ENCODE measurements around the gene ITPR2. TPM values are rescaled to one million over a fixed set of nuclear protein-coding genes. Genes with fewer than 3 reads are reported as not detected.
A peak's percentile ranks its signal among the peaks of the same experiment; 100 is the strongest.

ITPR2 gene
- total and polyA plus RNA-seq, 2 of the 13 experiments (the other 11 are each of a cell fraction or from before 2014, with no cell fraction given): 31.9 to 81.9 TPM

DNA sequence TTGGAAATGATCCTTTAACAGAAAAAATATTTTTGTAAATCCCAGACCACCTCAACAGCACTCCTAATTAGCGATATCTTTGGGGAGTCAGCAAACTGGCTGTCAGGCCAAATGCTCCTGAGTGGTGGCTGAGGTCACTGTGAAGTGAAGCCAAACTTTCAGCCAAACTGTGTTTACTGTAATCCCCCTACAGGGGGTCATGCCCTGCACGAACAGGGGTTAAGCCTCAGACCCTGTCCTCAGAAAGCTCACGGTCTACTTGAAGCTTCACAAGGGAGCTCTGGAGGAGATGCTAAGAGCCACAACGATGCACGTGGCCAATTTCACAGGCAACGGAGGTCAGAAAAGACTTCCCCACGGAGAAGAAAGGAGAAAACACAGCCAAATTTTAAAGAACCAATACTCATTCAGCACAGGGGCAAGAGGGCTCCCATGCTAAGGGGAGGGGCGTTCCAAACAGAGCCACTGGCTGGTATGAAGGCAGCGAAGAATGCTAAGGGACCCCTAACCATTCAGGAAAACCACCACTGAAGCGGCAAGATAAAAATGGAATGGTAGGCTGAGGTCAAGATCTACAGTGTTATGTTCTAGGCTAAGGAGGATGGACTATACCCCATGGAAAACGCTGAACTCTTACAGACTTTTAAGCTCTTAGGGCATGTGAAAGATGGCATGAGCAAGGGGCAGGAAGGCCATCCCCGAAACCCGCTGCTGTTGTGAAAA is 105.4 kb downstream of the ITPR2 start:
- intact Hi-C loops (cut with micrococcal nuclease; ENCODE audit: unreplicated experiment) (no loop called here), in situ Hi-C loops (cut with HindIII; ENCODE audit: extremely low pct_ligation_motif_present, low pct_unique_long_range_greater_than_20kb) (no loop called here)
- ChIA-PET POLR2A (interaction anchor here (1.2 kb wide), 1 partner anchor 41 kb away, joined by 4 read pairs; no protein-coding TSS in a partner anchor), CTCF (ENCODE audit: low intra/inter-chr PET ratio, low total read pairs) (no interaction called here)
- Histone ChIP-seq H3K4me2 (ENCODE audit: low read depth, low read length) (no peak overlapping the region), H3K79me2 (ENCODE audit: insufficient read depth, low read length) (peaks cover 70% of the 10 kb centered on the region), H3K9ac (ENCODE audit: insufficient read depth, low read depth, low read length) (no peak overlapping the region), H3K27me3 (ENCODE audit: control insufficient read depth in 1 of 2, insufficient read depth in 2 of 2, low read length in 2 of 2) (no peaks in the 10 kb centered on the region), H3K4me1 (ENCODE audit: insufficient read depth, low read length) (peaks cover 76% of the 10 kb centered on the region), H3K4me3 (replicated peaks in 1 of 3; ENCODE audit: insufficient read depth in 1 of 3, low read depth in 2 of 3, low read length in 3 of 3) (no peak overlapping the region), H3K36me3 (replicated peaks in 1 of 2; ENCODE audit: control insufficient read depth in 1 of 2, insufficient read depth in 2 of 2, low read length in 2 of 2) (peaks cover 0 to 29% of the 10 kb centered on the region in 2 experiments), H4K20me1 (ENCODE audit: insufficient read depth, low read length) (no peaks in the 10 kb centered on the region), H3K9me3 (ENCODE audit: low read length) (no peaks in the 10 kb centered on the region), H3K27ac (ENCODE audit: extremely low read length, insufficient read depth, low read length) (peak overlapping the region; percentile 28), H2AFZ (ENCODE audit: low read length) (no peak overlapping the region)
- FAIRE-seq (no peak), DNase-seq (ENCODE audit: low spot score) (no peak), ATAC-seq (peak; percentile 41)
- no TSS peak for BruUV-seq (replicated peaks)
- TF ChIP-seq SRSF4 (IDR thresholded peaks at IDR 0.05; ENCODE audit: low read depth, low read length, poor library complexity, severe bottlenecking) (no peak), ZNF430 (CRISPR knock-in tag; IDR thresholded peaks at IDR 0.05) (no peak), POLR2G (IDR thresholded peaks at IDR 0.05; ENCODE audit: low read depth, low read length) (0 out of 2 replicates have a peak, but pooled peaks have one; percentile 26), RBM22 (optimal IDR thresholded peaks at IDR 0.05; ENCODE audit: low read length) (peak; percentile 83)
- 97% methylated on average over 13 of the region's 13 CpGs for WGBS (ENCODE audit: low lambda C conversion rate)

DNA sequence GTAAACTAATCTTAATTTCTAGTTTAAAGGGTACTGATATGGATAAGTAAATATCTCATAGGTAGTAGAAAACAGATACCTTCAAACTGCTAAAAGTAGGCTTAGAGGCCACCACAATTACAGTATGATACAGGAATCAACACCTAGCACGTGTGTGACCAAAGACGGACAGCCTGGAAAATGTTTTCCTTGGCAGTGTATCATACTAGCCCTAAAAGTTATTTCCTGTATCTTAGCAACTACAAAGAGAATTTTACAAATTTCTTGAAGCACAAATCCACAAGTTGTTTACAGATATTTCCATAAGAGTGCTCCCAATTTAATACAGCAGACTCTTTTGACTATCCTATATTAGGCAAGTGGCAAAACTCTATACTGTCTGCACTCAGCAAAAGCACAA is 106.0 kb downstream of the ITPR2 start:
- H3K4me3 ChIP-seq (replicated peaks in 1 of 3; ENCODE audit: insufficient read depth in 1 of 3, low read depth in 2 of 3, low read length in 3 of 3): no peak overlapping the region
- POLR2A ChIA-PET: no interaction called here
- H2AFZ ChIP-seq (ENCODE audit: low read length): no peak overlapping the region
- DNase-seq (ENCODE audit: low spot score): no peak
- no peaks in the 10 kb centered on the region for H4K20me1 ChIP-seq (ENCODE audit: insufficient read depth, low read length)
- H3K27ac ChIP-seq (ENCODE audit: extremely low read length, insufficient read depth, low read length): peak overlapping the region; percentile 28
- H3K9ac ChIP-seq (ENCODE audit: insufficient read depth, low read depth, low read length): no peak overlapping the region
- H3K4me2 ChIP-seq (ENCODE audit: low read depth, low read length): no peak overlapping the region
- intact Hi-C loops (cut with micrococcal nuclease; ENCODE audit: unreplicated experiment) (no loop called here), in situ Hi-C loops (cut with HindIII; ENCODE audit: extremely low pct_ligation_motif_present, low pct_unique_long_range_greater_than_20kb) (no loop called here)
- CTCF ChIA-PET (ENCODE audit: low intra/inter-chr PET ratio, low total read pairs): no interaction called here
- WGBS (ENCODE audit: low lambda C conversion rate): 100% methylated on average over 2 of the region's 2 CpGs
- BruUV-seq (replicated peaks): no TSS peak
- no peaks in the 10 kb centered on the region for H3K27me3 ChIP-seq (ENCODE audit: control insufficient read depth in 1 of 2, insufficient read depth in 2 of 2, low read length in 2 of 2)
- peaks cover 69% of the 10 kb centered on the region for H3K4me1 ChIP-seq (ENCODE audit: insufficient read depth, low read length)
- FAIRE-seq: no peak
- TF ChIP-seq ZNF367 (CRISPR knock-in tag; IDR thresholded peaks at IDR 0.05; ENCODE audit: borderline replicate concordance): no peak
- no peak for TF ChIP-seq MIER2 (CRISPR knock-in tag; IDR thresholded peaks at IDR 0.05)
- no peak for TF ChIP-seq ZNF30 (CRISPR knock-in tag; IDR thresholded peaks at IDR 0.05)
- TF ChIP-seq ZNF230 (CRISPR knock-in tag; IDR thresholded peaks at IDR 0.05): no peak
- TF ChIP-seq SRSF1 (optimal IDR thresholded peaks at IDR 0.05; ENCODE audit: low read depth, low read length): no peak
- TF ChIP-seq CC2D1A (CRISPR knock-in tag; IDR thresholded peaks at IDR 0.05): no peak
- no peak for TF ChIP-seq ZNF816 (CRISPR knock-in tag; IDR thresholded peaks at IDR 0.05; ENCODE audit: borderline replicate concordance)
- no peak for TF ChIP-seq SRF (IDR thresholded peaks at IDR 0.05; ENCODE audit: low read depth, low read length)
- TF ChIP-seq, protein P1, sequence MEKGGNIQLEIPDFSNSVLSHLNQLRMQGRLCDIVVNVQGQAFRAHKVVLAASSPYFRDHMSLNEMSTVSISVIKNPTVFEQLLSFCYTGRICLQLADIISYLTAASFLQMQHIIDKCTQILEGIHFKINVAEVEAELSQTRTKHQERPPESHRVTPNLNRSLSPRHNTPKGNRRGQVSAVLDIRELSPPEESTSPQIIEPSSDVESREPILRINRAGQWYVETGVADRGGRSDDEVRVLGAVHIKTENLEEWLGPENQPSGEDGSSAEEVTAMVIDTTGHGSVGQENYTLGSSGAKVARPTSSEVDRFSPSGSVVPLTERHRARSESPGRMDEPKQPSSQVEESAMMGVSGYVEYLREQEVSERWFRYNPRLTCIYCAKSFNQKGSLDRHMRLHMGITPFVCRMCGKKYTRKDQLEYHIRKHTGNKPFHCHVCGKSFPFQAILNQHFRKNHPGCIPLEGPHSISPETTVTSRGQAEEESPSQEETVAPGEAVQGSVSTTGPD (CRISPR knock-in tag; IDR thresholded peaks at IDR 0.05): no peak
- no peak for TF ChIP-seq ZNF558 (CRISPR knock-in tag; IDR thresholded peaks at IDR 0.05; ENCODE audit: borderline replicate concordance)
- no peak for TF ChIP-seq PRMT3 (CRISPR knock-in tag; IDR thresholded peaks at IDR 0.05; ENCODE audit: borderline replicate concordance, low read depth)
- TF ChIP-seq ZNF260 (CRISPR knock-in tag; IDR thresholded peaks at IDR 0.05; ENCODE audit: borderline replicate concordance, low read depth): no peak
- no peak for ATAC-seq
- peaks cover 0 to 36% of the 10 kb centered on the region in 2 experiments for H3K36me3 ChIP-seq (replicated peaks in 1 of 2; ENCODE audit: control insufficient read depth in 1 of 2, insufficient read depth in 2 of 2, low read length in 2 of 2)
- H3K79me2 ChIP-seq (ENCODE audit: insufficient read depth, low read length): peaks cover 63% of the 10 kb centered on the region
- H3K9me3 ChIP-seq (ENCODE audit: low read length): no peaks in the 10 kb centered on the region
